HUES64 (cell line): ENCODE results near the gene YIF1A.
"Not testable (repeated sequence)": the region's sequence is repeated elsewhere in the genome, so short reads cannot be mapped to it uniquely, and the experiment has no call there.

Source experiments
- H3K27ac ChIP-seq: 2 replicates; pipeline ENCODE4 v1.7.0; 2013; ENCODE audit warnings: low read depth, low read length, inconsistent platforms
- H3K27me3 ChIP-seq: 2 replicates; pipeline ENCODE4 v1.6.1; 2013; ENCODE audit warnings: mild to moderate bottlenecking, low read length; ENCODE audit not compliant: insufficient read depth
- H3K36me3 ChIP-seq: 2 replicates; pipeline ENCODE4 v1.6.1; 2013; ENCODE audit warnings: mild to moderate bottlenecking, low read length; ENCODE audit not compliant: insufficient read depth
- H3K4me1 ChIP-seq: 2 replicates; pipeline ENCODE4 v1.6.1; 2013; ENCODE audit warnings: mild to moderate bottlenecking, low read length, moderate library complexity; ENCODE audit not compliant: insufficient read depth
- H3K4me3 ChIP-seq: 2 replicates; pipeline ENCODE4 v1.5.1; 2013; ENCODE audit warnings: mild to moderate bottlenecking, low read length, moderate library complexity
- H3K9ac ChIP-seq: 2 replicates; pipeline ENCODE4 v1.6.1; 2013; ENCODE audit warnings: mild to moderate bottlenecking, low read depth, low read length
- H3K9me3 ChIP-seq: 2 replicates; pipeline ENCODE4 v1.6.1; 2013; ENCODE audit warnings: low read depth, low read length; ENCODE audit not compliant: insufficient read depth
- WGBS: fragments of 150-250, 120-280 bp; methylation state at CpG from one replicate; pipeline ENCODE4 v1.1.7; 2013; ENCODE audit warnings: missing lambda C conversion rate; 5-methylcytosine and 5-hydroxymethylcytosine counted together

YIF1A gene

DNA sequence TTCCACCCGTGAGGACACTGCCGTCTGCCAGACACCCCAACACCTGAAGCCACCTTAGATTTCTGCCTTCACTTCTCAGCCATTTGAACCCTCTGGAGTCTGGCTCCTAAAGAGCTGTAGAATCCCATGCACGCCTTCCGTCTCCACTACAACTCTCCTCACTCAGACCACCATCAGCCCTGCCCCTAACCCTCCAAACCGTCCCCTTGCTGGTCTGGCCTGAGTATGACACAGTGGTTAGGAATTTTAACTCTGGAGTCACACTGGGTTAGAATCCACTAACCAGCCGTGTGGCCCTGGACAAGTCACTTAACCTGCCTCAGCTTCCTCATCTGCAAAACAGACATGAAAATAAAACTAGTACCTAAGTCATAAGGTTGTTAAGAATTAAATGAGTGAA lies 7.9 kb downstream of the YIF1A start:
- Histone ChIP-seq H3K27ac (no peak overlapping the region), H3K4me3 (no peak overlapping the region), H3K9ac (no peak overlapping the region)

DNA sequence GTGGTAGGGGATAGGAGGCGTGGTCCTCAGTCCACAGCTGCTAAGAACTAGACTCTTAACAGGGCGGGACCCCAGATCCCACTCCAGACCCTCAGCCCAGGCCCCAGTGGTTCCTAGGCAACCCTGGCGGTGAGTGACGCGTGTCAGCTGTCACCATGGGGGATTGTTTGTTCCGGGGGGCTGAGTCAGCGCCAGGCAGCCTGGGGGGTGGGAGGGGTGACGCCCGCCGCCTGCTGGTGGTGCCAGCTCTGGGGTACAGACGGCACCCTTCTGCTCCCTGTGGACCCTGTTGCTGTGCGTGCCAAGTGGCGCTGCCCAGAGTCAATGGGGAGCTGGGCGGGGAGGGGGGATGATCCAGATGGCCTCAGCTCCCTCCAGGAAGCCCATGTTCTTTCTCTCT lies 8.5 kb downstream of the YIF1A start:
- no peak overlapping the region for H3K27ac ChIP-seq
- H3K27me3 ChIP-seq, result no peaks in the 10 kb centered on the region
- WGBS, result 49% methylated on average over 14 of the region's 14 CpGs
- peaks cover 10% of the 10 kb centered on the region for H3K4me1 ChIP-seq
- no peak overlapping the region for H3K4me3 ChIP-seq
- H3K9me3 ChIP-seq, result no peaks in the 10 kb centered on the region
- peaks cover 7% of the 10 kb centered on the region for H3K36me3 ChIP-seq
- H3K9ac ChIP-seq, result no peak overlapping the region

More for the DNA sequence above, 7.9 kb downstream of the YIF1A start:
- 64% methylated on average over 6 of the region's 6 CpGs for WGBS
- Histone ChIP-seq H3K4me1 (peaks cover 10% of the 10 kb centered on the region), H3K36me3 (peaks cover 11% of the 10 kb centered on the region), H3K27me3 (no peaks in the 10 kb centered on the region), H3K9me3 (no peaks in the 10 kb centered on the region)

DNA sequence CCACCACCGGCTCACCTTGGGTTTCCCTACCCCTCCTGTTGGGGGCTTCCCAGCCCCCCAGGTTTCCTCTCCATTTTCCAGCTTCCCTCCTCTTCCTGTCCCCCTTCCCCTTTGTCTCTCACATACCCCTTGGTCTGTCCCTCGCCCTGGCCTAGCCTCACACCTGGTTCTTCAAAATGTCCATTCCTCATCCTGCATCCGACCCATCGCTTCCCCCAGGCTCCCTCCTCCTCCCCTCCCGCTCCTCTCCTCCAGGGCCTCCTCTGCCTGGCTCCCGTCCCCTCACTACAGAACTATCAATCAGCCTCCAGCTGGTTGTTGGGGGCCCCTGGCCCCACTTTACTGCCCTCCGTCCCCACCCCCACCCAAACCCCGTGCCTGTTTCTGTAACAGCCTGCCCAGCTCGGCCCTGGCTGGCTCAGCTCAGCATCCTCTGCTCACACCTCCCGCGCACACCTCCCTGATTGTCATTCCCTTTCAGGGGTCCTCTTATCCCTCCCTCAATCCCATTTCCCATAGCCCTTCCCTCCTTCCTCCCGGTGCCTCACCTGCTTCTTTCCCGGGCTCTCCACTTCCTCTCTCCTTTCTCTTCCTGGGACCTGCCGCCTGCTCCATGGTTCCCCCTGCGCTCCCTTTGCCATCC lies 9.7 kb downstream of the YIF1A start:
- 35% methylated on average over 15 of the region's 15 CpGs for WGBS
- peaks cover 13% of the 10 kb centered on the region for H3K36me3 ChIP-seq
- H3K9ac ChIP-seq, result no peak overlapping the region
- H3K4me1 ChIP-seq, result peaks cover 10% of the 10 kb centered on the region
- H3K9me3 ChIP-seq, result no peaks in the 10 kb centered on the region
- H3K27ac ChIP-seq, result no peak overlapping the region
- no peaks in the 10 kb centered on the region for H3K27me3 ChIP-seq
- H3K4me3 ChIP-seq, result peak overlapping the region; percentile 53

GRCh38 chr11:66278363-66279091 lies 10.4 kb downstream of the YIF1A start:
- Histone ChIP-seq H3K27ac (no peak overlapping the region), H3K36me3 (peaks cover 18% of the 10 kb centered on the region), H3K4me1 (peaks cover 10% of the 10 kb centered on the region), H3K9ac (no peak overlapping the region), H3K4me3 (peak overlapping the region; percentile 53), H3K9me3 (no peaks in the 10 kb centered on the region), H3K27me3 (no peaks in the 10 kb centered on the region)
- WGBS, result under 1% methylated on average over 26 of the region's 45 CpGs

GRCh38 chr11:66277471-66278362 lies 11.2 kb downstream of the YIF1A start, which contains the start of gene CNIH2:
Gene CNIH2 (plus strand): TSS chr11:66278175. CDS start chr11:66278457, 282 bp downstream.
- peaks cover 27% of the 10 kb centered on the region for H3K36me3 ChIP-seq
- no peak within 1 kb of the TSS for H3K27ac ChIP-seq
- H3K9ac ChIP-seq, result peak within 1 kb of the TSS; percentile 37; the same call in 1 of the 2 replicates
- H3K4me1 ChIP-seq, result peaks cover 7% of the 10 kb centered on the region
- no peaks in the 10 kb centered on the region for H3K9me3 ChIP-seq
- peak within 1 kb of the TSS; percentile 56 for H3K4me3 ChIP-seq
- no peaks in the 10 kb centered on the region for H3K27me3 ChIP-seq
- WGBS, result 3% methylated on average over 84 of the region's 84 CpGs

DNA sequence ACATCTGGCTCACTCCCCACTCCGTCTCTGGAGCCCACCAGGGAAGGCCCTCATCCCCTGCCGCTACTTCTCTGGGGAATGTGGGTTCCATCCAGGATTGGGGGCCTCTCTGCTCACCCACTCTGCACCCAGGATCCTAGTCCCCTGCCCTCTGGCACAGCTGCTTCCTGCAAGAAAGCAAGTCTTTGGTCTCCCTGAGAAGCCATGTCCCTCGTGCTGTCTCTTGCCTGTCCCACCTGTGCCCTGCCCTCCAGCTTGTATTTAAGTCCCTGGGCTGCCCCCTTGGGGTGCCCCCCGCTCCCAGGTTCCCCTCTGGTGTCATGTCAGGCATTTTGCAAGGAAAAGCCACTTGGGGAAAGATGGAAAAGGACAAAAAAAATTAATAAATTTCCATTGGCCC lies 11.9 kb downstream of the YIF1A start:
- H3K4me1 ChIP-seq, H3K27me3 ChIP-seq, H3K9me3 ChIP-seq, H3K4me3 ChIP-seq, H3K27ac ChIP-seq, H3K9ac ChIP-seq: not testable (repeated sequence)
- WGBS, result 88% methylated on average over 4 of the region's 4 CpGs
- H3K36me3 ChIP-seq, result peaks cover 33% of the 10 kb centered on the region

DNA sequence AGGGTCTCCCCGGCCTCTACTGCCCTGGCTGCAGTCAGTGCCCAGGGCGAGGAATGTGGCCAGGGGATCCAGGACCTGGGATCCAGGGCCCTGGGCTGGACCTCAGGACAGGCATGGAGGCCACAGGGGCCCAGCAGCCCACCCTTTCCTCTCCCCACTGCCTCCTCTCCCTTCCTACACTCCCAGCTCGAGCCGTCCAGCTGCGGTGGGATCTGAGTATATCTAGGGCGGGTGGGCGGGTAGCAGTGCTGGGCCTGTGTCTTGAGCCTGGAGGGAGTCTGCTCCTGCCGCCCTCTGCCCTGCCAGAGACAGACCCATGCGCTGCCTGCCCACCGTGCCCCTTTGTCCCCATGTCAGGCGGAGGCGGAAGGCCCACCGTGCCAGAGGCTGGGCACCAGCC lies 12.3 kb downstream of the YIF1A start:
- not testable (repeated sequence) for H3K27me3 ChIP-seq, H3K9me3 ChIP-seq, H3K9ac ChIP-seq, H3K4me1 ChIP-seq, H3K4me3 ChIP-seq, H3K27ac ChIP-seq
- 93% methylated on average over 13 of the region's 13 CpGs for WGBS
- H3K36me3 ChIP-seq, result peaks cover 38% of the 10 kb centered on the region

- 92% methylated on average over 14 of the region's 14 CpGs for WGBS
Measured at GRCh38 chr11:66275984-66276612, 12.8 kb downstream of the YIF1A start.

DNA sequence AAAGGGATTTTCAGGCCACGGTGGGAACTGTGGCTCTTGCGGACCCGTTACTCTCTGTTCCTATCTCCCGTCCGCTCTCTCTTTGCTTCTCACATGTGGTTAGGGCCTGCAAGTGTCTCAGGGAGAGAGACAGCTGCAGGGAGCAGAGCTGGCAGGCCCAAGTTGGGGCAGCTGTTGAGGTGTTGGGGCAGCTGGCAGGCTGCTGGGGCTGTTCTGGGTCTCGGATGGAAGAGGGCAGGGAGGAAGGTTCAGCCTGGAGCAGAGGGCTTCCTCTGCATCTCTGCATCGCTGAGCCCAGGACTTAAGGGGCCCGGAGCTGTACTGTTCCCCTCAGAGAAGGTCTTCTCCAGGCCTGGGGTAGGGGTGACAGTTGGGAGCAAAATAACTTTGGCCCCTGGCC lies 13.5 kb downstream of the YIF1A start:
- Histone ChIP-seq H3K27ac (no peak overlapping the region), H3K4me1 (no peaks in the 10 kb centered on the region), H3K27me3 (no peaks in the 10 kb centered on the region), H3K36me3 (peaks cover 39% of the 10 kb centered on the region), H3K9ac (no peak overlapping the region), H3K4me3 (no peak overlapping the region), H3K9me3 (no peaks in the 10 kb centered on the region)
- 94% methylated on average over 8 of the region's 8 CpGs for WGBS

More at GRCh38 chr11:66275984-66276612, 12.8 kb downstream of the YIF1A start:
- H3K36me3 ChIP-seq, result peaks cover 39% of the 10 kb centered on the region
- H3K9me3 ChIP-seq, result no peaks in the 10 kb centered on the region
- H3K9ac ChIP-seq, result no peak overlapping the region
- H3K4me1 ChIP-seq, result 0 out of 2 replicates have a peak, but pooled peaks cover 3% of the 10 kb centered on the region
- H3K27me3 ChIP-seq, result no peaks in the 10 kb centered on the region
- H3K4me3 ChIP-seq, result no peak overlapping the region
- H3K27ac ChIP-seq, result no peak overlapping the region

GRCh38 chr11:66274219-66274618 lies 14.7 kb downstream of the YIF1A start:
- Histone ChIP-seq H3K9me3 (no peaks in the 10 kb centered on the region), H3K27ac (no peak overlapping the region), H3K4me1 (peaks cover 8% of the 10 kb centered on the region; the same call in 1 of the 2 replicates), H3K9ac (no peak overlapping the region), H3K36me3 (peaks cover 39% of the 10 kb centered on the region), H3K4me3 (no peak overlapping the region), H3K27me3 (no peaks in the 10 kb centered on the region)
- WGBS, result 85% methylated on average over 1 of the region's 1 CpG
